C4-2B (cell line): ENCODE data around the gene RGS7BP.
A peak's percentile ranks its signal among the peaks of the same experiment; 100 is the strongest.

Experiments
- H3K27ac ChIP-seq: fragments of 450-650 bp; 2 replicates; pipeline ENCODE4 v1.5.1; 2017
- CTCF ChIP-seq: fragments of 450-650 bp; conservative IDR thresholded peaks from 2 replicates; pipeline ENCODE4 v1.5.1; 2017; ENCODE audit warnings: mild to moderate bottlenecking
- ZFX ChIP-seq: fragments of 450-650 bp; IDR thresholded peaks from 2 replicates; pipeline ENCODE4 v1.6.1; 2017

RGS7BP gene

GRCh38 chr5:64497386-64497785 lies 8.4 kb upstream of the RGS7BP start:
- no peak overlapping the region for H3K27ac ChIP-seq
- TF ChIP-seq ZFX (no peak), CTCF (no peak)

- TF ChIP-seq CTCF = no peak
- TF ChIP-seq ZFX = no peak
- H3K27ac ChIP-seq = no peak overlapping the region
These were observed 3.6 kb upstream of the RGS7BP start for GRCh38 chr5:64502196-64502595.

GRCh38 chr5:64506567-64507263 lies 900 bp downstream of the RGS7BP start:
- H3K27ac ChIP-seq = no peak overlapping the region
- no peak for TF ChIP-seq ZFX
- TF ChIP-seq CTCF = peak; percentile 37

GRCh38 chr5:64507264-64507605 lies 1.4 kb downstream of the RGS7BP start:
- TF ChIP-seq CTCF (no peak), ZFX (no peak)
- H3K27ac ChIP-seq = no peak overlapping the region

- no peak overlapping the region for H3K27ac ChIP-seq
- TF ChIP-seq CTCF (no peak), ZFX (no peak)
These were observed 4.0 kb downstream of the RGS7BP start for GRCh38 chr5:64509828-64510227.

- H3K27ac ChIP-seq = no peak overlapping the region
- TF ChIP-seq CTCF (no peak), ZFX (no peak)
These were observed 7.7 kb downstream of the RGS7BP start for GRCh38 chr5:64513492-64513891.

GRCh38 chr5:64514612-64515011 lies 8.8 kb downstream of the RGS7BP start:
- no peak overlapping the region for H3K27ac ChIP-seq
- no peak for TF ChIP-seq CTCF
- no peak for TF ChIP-seq ZFX
